Ovary (tissue), 3 donors: ENCODE results near the gene SYNGAP1.

Experiments
- CTCF ChIP-seq, 3 donors: fragments of 450-650 bp in 2 of 3; fragments of 200-600 bp in 1 of 3; IDR thresholded peaks; one replicate each; pipeline versions ENCODE4 v1.5.1 to v1.8.0; 2016 to 2022; ENCODE audit warnings: antibody characterized with exemption in 3 of 3, mild to moderate bottlenecking in 1 of 3
- POLR2A ChIP-seq: fragments of 450-650 bp; IDR thresholded peaks from one replicate; pipeline ENCODE4 v1.6.1; 2017; ENCODE audit warnings: antibody characterized with exemption, mild to moderate bottlenecking, moderate library complexity
- donor health status: DM: no; HTN: no; CAD: no.

- no peak for TF ChIP-seq CTCF (IDR thresholded peaks at IDR 0.05)
- peak; percentile 32 for TF ChIP-seq POLR2A
Measured at GRCh38 chr6:33424855-33425667, 5.2 kb downstream of the SYNGAP1 start.
